Bone marrow (tissue), 2 donors: ENCODE data around the gene C11orf91.
"Not testable (repeated sequence)": the region's sequence is repeated elsewhere in the genome, so short reads cannot be mapped to it uniquely, and the experiment has no call there.

ENCODE experiments used
- DNase-seq, 2 donors: peaks; one replicate each; lab custom pipeline; 2025; lab: John Stamatoyannopoulos, UW

The C11orf91 gene

GRCh38 chr11:33721426-33721825 is 20.8 kb upstream of the C11orf91 start:
- DNase-seq, result no peak

- DNase-seq, result no peak
Observed at GRCh38 chr11:33719587-33719986, 19.0 kb upstream of the C11orf91 start.

- no peak for DNase-seq
Observed at GRCh38 chr11:33718440-33718839, 17.8 kb upstream of the C11orf91 start.

- DNase-seq, result no peak
Observed at GRCh38 chr11:33716243-33716642, 15.6 kb upstream of the C11orf91 start.

- DNase-seq, result no peak
Observed at GRCh38 chr11:33713856-33714398, 13.3 kb upstream of the C11orf91 start.

GRCh38 chr11:33713151-33713855 is 12.7 kb upstream of the C11orf91 start:
- DNase-seq, result no peak

GRCh38 chr11:33712436-33712835 is 11.8 kb upstream of the C11orf91 start:
- DNase-seq, result no peak

- DNase-seq, result no peak
Observed at GRCh38 chr11:33709466-33709865, 8.8 kb upstream of the C11orf91 start.

GRCh38 chr11:33708985-33709384 is 8.4 kb upstream of the C11orf91 start:
- no peak for DNase-seq

- not testable (repeated sequence) for DNase-seq
Observed at GRCh38 chr11:33707831-33708230, 7.2 kb upstream of the C11orf91 start.

GRCh38 chr11:33706966-33707365 is 6.3 kb upstream of the C11orf91 start:
- no peak for DNase-seq

GRCh38 chr11:33706546-33706945 is 5.9 kb upstream of the C11orf91 start:
- DNase-seq, result no peak

- DNase-seq, result no peak
Observed at GRCh38 chr11:33704240-33705002, 3.8 kb upstream of the C11orf91 start.

GRCh38 chr11:33703788-33704187 is 3.2 kb upstream of the C11orf91 start:
- DNase-seq, result no peak

GRCh38 chr11:33703234-33703633 is 2.6 kb upstream of the C11orf91 start:
- no peak for DNase-seq

GRCh38 chr11:33701302-33702230 is 940 bp upstream of the C11orf91 start:
- no peak for DNase-seq

- no peak for DNase-seq
Observed at GRCh38 chr11:33700063-33700501, 544 bp downstream of the C11orf91 start.

- no peak for DNase-seq
Observed at GRCh38 chr11:33699515-33700062, 1.0 kb downstream of the C11orf91 start.

- no peak for DNase-seq
Observed at GRCh38 chr11:33698921-33699320, 1.7 kb downstream of the C11orf91 start.

- DNase-seq, result no peak
Observed at GRCh38 chr11:33697997-33698396, 2.6 kb downstream of the C11orf91 start.

GRCh38 chr11:33696931-33697638 is 3.5 kb downstream of the C11orf91 start:
- DNase-seq, result no peak
